ENCODE measurements around the gene TMEM259. TPM values are rescaled to one million over a fixed set of nuclear protein-coding genes. Genes with fewer than 3 reads are reported as not detected.

The TMEM259 gene
- total and polyA plus RNA-seq, 2 of the 13 experiments (the other 11 are each of a cell fraction or from before 2014, with no cell fraction given): 64.7 to 164 TPM

DNA sequence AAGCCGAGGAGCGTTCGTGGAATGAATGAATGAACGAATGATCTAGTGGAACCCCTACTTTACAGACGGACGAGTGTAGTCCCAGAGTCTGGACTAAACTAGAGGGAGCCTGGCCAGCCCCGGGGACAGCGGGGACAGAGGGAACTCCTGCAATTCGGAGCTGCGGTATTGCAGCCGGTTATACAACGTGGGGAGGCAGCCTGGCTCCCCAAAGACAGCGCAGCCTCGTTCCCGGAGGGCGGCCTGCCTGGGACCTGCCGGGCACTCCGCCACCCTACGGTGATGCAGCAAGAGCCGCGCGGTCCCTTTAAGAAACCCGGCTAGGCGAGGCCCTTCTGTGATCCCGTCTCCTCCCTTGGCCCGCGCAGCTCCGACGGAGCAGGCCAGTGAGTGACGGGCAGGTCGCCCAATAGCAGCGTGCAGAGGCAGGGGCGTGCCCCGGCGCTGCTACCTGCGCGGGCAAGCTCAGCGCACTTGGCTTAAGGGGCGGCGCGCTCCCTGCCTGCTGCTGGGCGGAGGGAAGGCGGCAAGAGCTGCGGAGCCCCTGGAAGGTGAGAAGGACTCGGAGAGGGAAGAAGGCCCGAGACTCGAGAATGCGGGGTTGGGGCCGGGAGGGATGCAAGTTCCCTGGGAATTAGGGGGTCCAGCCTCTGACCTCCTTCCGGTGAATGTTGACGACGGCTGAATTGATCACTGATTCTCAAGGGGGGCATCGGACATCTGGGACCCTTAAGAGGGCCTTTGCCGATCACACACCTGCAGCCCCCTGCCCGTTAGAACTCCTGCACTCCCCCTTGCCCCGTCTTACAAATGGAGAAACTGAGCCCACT lies 18.9 kb upstream of the TMEM259 start, which contains the start of gene ABCA7 (continued):
- TF ChIP-seq CENPX (CRISPR knock-in tag; IDR thresholded peaks at IDR 0.05) (no peak), NFIB (CRISPR knock-in tag; IDR thresholded peaks at IDR 0.05; ENCODE audit: borderline replicate concordance) (no peak), ZNF761 (CRISPR knock-in tag; conservative IDR thresholded peaks at IDR 0.05) (no peak), THAP9 (CRISPR knock-in tag; IDR thresholded peaks at IDR 0.05; ENCODE audit: borderline replicate concordance) (peak; percentile 65; the same call in 1 of the 2 replicates), TIGD3 (CRISPR knock-in tag; IDR thresholded peaks at IDR 0.05; ENCODE audit: borderline replicate concordance) (no peak), HOXA9 (CRISPR knock-in tag; IDR thresholded peaks at IDR 0.05; ENCODE audit: borderline replicate concordance) (no peak), ZNF709 (CRISPR knock-in tag; IDR thresholded peaks at IDR 0.05) (no peak), ZNF781 (CRISPR knock-in tag; IDR thresholded peaks at IDR 0.05; ENCODE audit: borderline replicate concordance, not compliant biosample characterization) (no peak), CAMTA2 (CRISPR knock-in tag; IDR thresholded peaks at IDR 0.05; ENCODE audit: borderline replicate concordance) (no peak), NR1H2 (CRISPR knock-in tag; IDR thresholded peaks at IDR 0.05; ENCODE audit: borderline replicate concordance, low read depth) (no peak), ZNF235 (CRISPR knock-in tag; IDR thresholded peaks at IDR 0.05; ENCODE audit: borderline replicate concordance) (0 out of 2 replicates have a peak, but pooled peaks have one; percentile 45), SALL1 (CRISPR knock-in tag; IDR thresholded peaks at IDR 0.05) (peak; percentile 66; the same call in 1 of the 2 replicates), ZNF7 (CRISPR knock-in tag; IDR thresholded peaks at IDR 0.05) (no peak), SRSF9 (IDR thresholded peaks at IDR 0.05; ENCODE audit: borderline replicate concordance, insufficient read depth, low read depth, low read length, poor library complexity, severe bottlenecking) (no peak), KDM5B (CRISPR knock-in tag; IDR thresholded peaks at IDR 0.05; ENCODE audit: borderline replicate concordance) (0 out of 2 replicates have a peak, but pooled peaks have one; percentile 14), ARNT2 (CRISPR knock-in tag; IDR thresholded peaks at IDR 0.05; ENCODE audit: low read depth) (peak; percentile 41; the same call in 1 of the 2 replicates), RBFOX2 (IDR thresholded peaks at IDR 0.05; ENCODE audit: low read depth, low read length) (peak; percentile 73)
- TF ChIP-seq, protein P1, sequence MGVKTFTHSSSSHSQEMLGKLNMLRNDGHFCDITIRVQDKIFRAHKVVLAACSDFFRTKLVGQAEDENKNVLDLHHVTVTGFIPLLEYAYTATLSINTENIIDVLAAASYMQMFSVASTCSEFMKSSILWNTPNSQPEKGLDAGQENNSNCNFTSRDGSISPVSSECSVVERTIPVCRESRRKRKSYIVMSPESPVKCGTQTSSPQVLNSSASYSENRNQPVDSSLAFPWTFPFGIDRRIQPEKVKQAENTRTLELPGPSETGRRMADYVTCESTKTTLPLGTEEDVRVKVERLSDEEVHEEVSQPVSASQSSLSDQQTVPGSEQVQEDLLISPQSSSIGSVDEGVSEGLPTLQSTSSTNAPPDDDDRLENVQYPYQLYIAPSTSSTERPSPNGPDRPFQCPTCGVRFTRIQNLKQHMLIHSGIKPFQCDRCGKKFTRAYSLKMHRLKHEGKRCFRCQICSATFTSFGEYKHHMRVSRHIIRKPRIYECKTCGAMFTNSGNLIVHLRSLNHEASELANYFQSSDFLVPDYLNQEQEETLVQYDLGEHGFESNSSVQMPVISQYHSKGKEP (CRISPR knock-in tag; IDR thresholded peaks at IDR 0.05): no peak
- TF ChIP-seq, protein P2, sequence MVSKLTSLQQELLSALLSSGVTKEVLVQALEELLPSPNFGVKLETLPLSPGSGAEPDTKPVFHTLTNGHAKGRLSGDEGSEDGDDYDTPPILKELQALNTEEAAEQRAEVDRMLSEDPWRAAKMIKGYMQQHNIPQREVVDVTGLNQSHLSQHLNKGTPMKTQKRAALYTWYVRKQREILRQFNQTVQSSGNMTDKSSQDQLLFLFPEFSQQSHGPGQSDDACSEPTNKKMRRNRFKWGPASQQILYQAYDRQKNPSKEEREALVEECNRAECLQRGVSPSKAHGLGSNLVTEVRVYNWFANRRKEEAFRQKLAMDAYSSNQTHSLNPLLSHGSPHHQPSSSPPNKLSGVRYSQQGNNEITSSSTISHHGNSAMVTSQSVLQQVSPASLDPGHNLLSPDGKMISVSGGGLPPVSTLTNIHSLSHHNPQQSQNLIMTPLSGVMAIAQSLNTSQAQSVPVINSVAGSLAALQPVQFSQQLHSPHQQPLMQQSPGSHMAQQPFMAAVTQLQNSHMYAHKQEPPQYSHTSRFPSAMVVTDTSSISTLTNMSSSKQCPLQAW (CRISPR knock-in tag; IDR thresholded peaks at IDR 0.05): peak; percentile 72; the same call in 1 of the 2 replicates

Data from HepG2 (cell line).